Colonic mucosa (tissue), 4 donors: ENCODE results near the gene PUS1. TPM values are rescaled to one million over a fixed set of nuclear protein-coding genes. Genes with fewer than 3 reads are reported as not detected.

Experiments
- DNase-seq: peaks from one replicate; pipeline ENCODE4 v3.0.0-alpha.2; 2020
- H3K27ac ChIP-seq: fragments of 200-600 bp; one replicate; pipeline ENCODE4 v1.8.0; 2021
- H3K27me3 ChIP-seq: fragments of 200-600 bp; one replicate; pipeline ENCODE4 v1.8.0; 2021
- H3K36me3 ChIP-seq: fragments of 200-600 bp; one replicate; pipeline ENCODE4 v1.8.0; 2021
- H3K4me1 ChIP-seq: fragments of 200-600 bp; one replicate; pipeline ENCODE4 v1.8.0; 2021; ENCODE audit warnings: mild to moderate bottlenecking
- H3K4me3 ChIP-seq: fragments of 200-600 bp; one replicate; pipeline ENCODE4 v1.8.0; 2021
- H3K9ac ChIP-seq, 2 donors: one replicate each; pipeline ENCODE4 v1.7.0; 2013; ENCODE audit warnings: control low read depth in 2 of 2, low read depth in 2 of 2, low read length in 2 of 2
- H3K9me3 ChIP-seq: fragments of 200-600 bp; one replicate; pipeline ENCODE4 v1.8.0; 2021
- CTCF ChIP-seq: fragments of 200-600 bp; IDR thresholded peaks from one replicate; pipeline ENCODE4 v1.8.0; 2022; ENCODE audit warnings: antibody characterized with exemption, mild to moderate bottlenecking
- intact Hi-C: fragments of 100-400 bp; cut with DNase I; formaldehyde crosslinking; loops from one replicate; pipeline ENCODE4 v1.14.1; 2022
- total RNA-seq, 2 donors: library from RNA; stranded (reverse); fragmentation: NEBNext Ultra II Directional in 1 of 2; extraction: Animal tissue kit (Norgen Biotek cat#: 25700) in 1 of 2; gene quantifications; one replicate each; pipeline ENCODE4 v1.2.1, GENCODE V29; 2021
- donor health status: healthy.
- donor health status: DM: no; HTN: no; CAD: no.
- donor health status: DM: no; HTN: no; CAD: no.

The PUS1 gene
- total RNA-seq, 2 donors from 2014 or later: 16.0 to 58.9 TPM

GRCh38 chr12:131912518-131913274 is 16.4 kb upstream of the PUS1 start:
- H3K9ac ChIP-seq: no peak overlapping the region
- H3K9me3 ChIP-seq: no peaks in the 10 kb centered on the region
- H3K27me3 ChIP-seq: no peaks in the 10 kb centered on the region
- H3K27ac ChIP-seq: no peak overlapping the region
- no peaks in the 10 kb centered on the region for H3K4me1 ChIP-seq
- H3K4me3 ChIP-seq: no peak overlapping the region
- peaks cover 5% of the 10 kb centered on the region for H3K36me3 ChIP-seq
- peak; percentile 36 for DNase-seq
- intact Hi-C loops: no loop called here
- TF ChIP-seq CTCF: no peak

- Histone ChIP-seq H3K4me1 (no peaks in the 10 kb centered on the region), H3K9me3 (no peaks in the 10 kb centered on the region), H3K4me3 (no peak overlapping the region), H3K27me3 (no peaks in the 10 kb centered on the region), H3K9ac (no peak overlapping the region), H3K36me3 (no peaks in the 10 kb centered on the region), H3K27ac (no peak overlapping the region)
- DNase-seq: no peak
- TF ChIP-seq CTCF: no peak
- intact Hi-C loops: no loop called here
Measured at GRCh38 chr12:131913666-131914065, 15.4 kb upstream of the PUS1 start.

DNA sequence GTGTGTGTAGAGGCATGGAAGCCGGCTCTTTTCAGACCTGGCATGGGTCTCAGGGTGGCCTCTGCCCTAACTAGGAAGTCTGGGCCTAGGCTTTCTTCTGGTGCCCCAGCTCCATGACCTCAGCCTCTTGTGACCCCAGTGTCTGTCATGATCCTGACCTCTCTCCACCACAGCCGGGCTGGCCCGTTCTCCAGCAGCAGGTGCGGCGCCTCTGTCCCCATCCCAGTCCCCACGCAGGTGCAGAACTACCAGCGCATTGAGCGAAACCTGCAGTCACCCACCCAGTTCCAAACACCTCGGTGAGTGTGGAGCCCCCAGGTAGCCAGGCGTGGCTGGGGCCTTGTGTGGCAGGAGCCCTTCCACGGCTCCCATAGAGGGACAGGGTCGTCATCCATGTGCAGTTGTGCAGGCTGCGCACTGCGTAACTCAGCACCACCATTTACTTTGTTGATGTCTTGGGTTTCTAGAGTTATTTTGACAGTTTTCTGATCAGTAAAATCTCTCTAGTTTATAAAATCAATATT is 14.8 kb upstream of the PUS1 start:
- H3K36me3 ChIP-seq: no peaks in the 10 kb centered on the region
- intact Hi-C loops: no loop called here
- H3K9ac ChIP-seq: no peak overlapping the region
- H3K4me3 ChIP-seq: no peak overlapping the region
- H3K4me1 ChIP-seq: no peaks in the 10 kb centered on the region
- TF ChIP-seq CTCF: no peak
- H3K27ac ChIP-seq: no peak overlapping the region
- DNase-seq: no peak
- no peaks in the 10 kb centered on the region for H3K9me3 ChIP-seq
- no peaks in the 10 kb centered on the region for H3K27me3 ChIP-seq

GRCh38 chr12:131915000-131915689 is 13.9 kb upstream of the PUS1 start:
- H3K27ac ChIP-seq: no peak overlapping the region
- no peak for DNase-seq
- intact Hi-C loops: no loop called here
- H3K27me3 ChIP-seq: no peaks in the 10 kb centered on the region
- H3K9ac ChIP-seq: no peak overlapping the region
- H3K9me3 ChIP-seq: no peaks in the 10 kb centered on the region
- H3K4me1 ChIP-seq: no peaks in the 10 kb centered on the region
- H3K4me3 ChIP-seq: no peak overlapping the region
- no peak for TF ChIP-seq CTCF
- H3K36me3 ChIP-seq: no peaks in the 10 kb centered on the region

GRCh38 chr12:131915823-131916222 is 13.3 kb upstream of the PUS1 start:
- H3K9ac ChIP-seq: no peak overlapping the region
- no peaks in the 10 kb centered on the region for H3K36me3 ChIP-seq
- H3K27me3 ChIP-seq: no peaks in the 10 kb centered on the region
- no peak for TF ChIP-seq CTCF
- H3K9me3 ChIP-seq: no peaks in the 10 kb centered on the region
- DNase-seq: no peak
- intact Hi-C loops: no loop called here
- no peaks in the 10 kb centered on the region for H3K4me1 ChIP-seq
- no peak overlapping the region for H3K27ac ChIP-seq
- H3K4me3 ChIP-seq: no peak overlapping the region
